CD14-positive monocyte (primary cell): ENCODE results near the gene SPTBN5. TPM values are rescaled to one million over a fixed set of nuclear protein-coding genes. Genes with fewer than 3 reads are reported as not detected.
A peak's percentile ranks its signal among the peaks of the same experiment; 100 is the strongest.

ENCODE experiments used
- DNase-seq, 3 donors: peaks; one replicate each; pipeline ENCODE4 v3.0.0-alpha.2; 2011 to 2022
- H2AFZ ChIP-seq: 2 replicates; pipeline ENCODE4 v1.6.0; 2012; ENCODE audit warnings: mild to moderate bottlenecking, low read depth, low read length, inconsistent platforms; ENCODE audit not compliant: insufficient read depth, poor library complexity, severe bottlenecking
- H3K27ac ChIP-seq, 2 donors: 1 replicate in 1 of 2; 2 replicates in 1 of 2; pipeline ENCODE4 v1.5.1; 2012 to 2013; ENCODE audit warnings: low read length in 2 of 2, control low read depth in 1 of 2, inconsistent platforms in 1 of 2, low read depth in 1 of 2, mild to moderate bottlenecking in 1 of 2
- H3K27me3 ChIP-seq, 2 donors: one replicate each; pipeline versions ENCODE4 v1.6.0 to v1.6.1; 2011 to 2013; ENCODE audit warnings: low read length in 2 of 2; ENCODE audit not compliant: control insufficient read depth in 2 of 2, insufficient read depth in 2 of 2
- H3K36me3 ChIP-seq, 2 donors: replicated peaks in 1 of 2; 1 replicate in 1 of 2; 2 replicates in 1 of 2; pipeline versions ENCODE4 v1.5.1 to v1.6.1; 2012 to 2013; ENCODE audit warnings: low read length in 2 of 2, control low read depth in 1 of 2, inconsistent platforms in 1 of 2, mild to moderate bottlenecking in 1 of 2; ENCODE audit not compliant: insufficient read depth in 2 of 2, control insufficient read depth in 1 of 2
- H3K4me1 ChIP-seq, 2 donors: 1 replicate in 1 of 2; 2 replicates in 1 of 2; pipeline versions ENCODE4 v1.5.1 to v1.6.1; 2012 to 2013; ENCODE audit warnings: low read length in 2 of 2, control low read depth in 1 of 2, inconsistent platforms in 1 of 2, mild to moderate bottlenecking in 1 of 2, moderate library complexity in 1 of 2; ENCODE audit not compliant: insufficient read depth in 2 of 2, control insufficient read depth in 1 of 2
- H3K4me2 ChIP-seq: replicated peaks from 2 replicates; pipeline ENCODE3; 2012; ENCODE audit warnings: low read length, moderate library complexity, mild to moderate bottlenecking; ENCODE audit not compliant: poor library complexity, severe bottlenecking; ENCODE audit errors: extremely low read depth
- H3K4me3 ChIP-seq, 3 experiments: fragments of 200-600 bp in 1 of 3; sonication (generic) in 1 of 3; replicated peaks in 1 of 3; 1 replicate in 2 of 3; 2 replicates in 1 of 3; pipeline ENCODE4 v1.5.1; 2011 to 2013; ENCODE audit warnings: low read length in 3 of 3, mild to moderate bottlenecking in 3 of 3, control low read depth in 2 of 3, low read depth in 2 of 3, inconsistent platforms in 1 of 3, moderate library complexity in 1 of 3
- H3K79me2 ChIP-seq: 2 replicates; pipeline ENCODE4 v1.6.0; 2012; ENCODE audit warnings: mild to moderate bottlenecking, control low read depth, inconsistent platforms, low read length, moderate library complexity; ENCODE audit not compliant: insufficient read depth
- H3K9ac ChIP-seq: 2 replicates; pipeline ENCODE4 v1.6.0; 2017; ENCODE audit warnings: low read length, mild to moderate bottlenecking; ENCODE audit not compliant: insufficient read depth, poor library complexity, severe bottlenecking
- H3K9me3 ChIP-seq, 2 donors: replicated peaks in 1 of 2; 1 replicate in 1 of 2; 2 replicates in 1 of 2; pipeline versions ENCODE4 v1.5.1 to v1.6.1; 2012 to 2013; ENCODE audit warnings: low read length in 2 of 2, control low read depth in 1 of 2; ENCODE audit not compliant: control insufficient read depth in 1 of 2, insufficient read depth in 1 of 2
- H4K20me1 ChIP-seq: 2 replicates; pipeline ENCODE4 v1.6.0; 2012; ENCODE audit warnings: mild to moderate bottlenecking, low read length, control low read depth, moderate library complexity; ENCODE audit not compliant: insufficient read depth
- H3K27ac Mint-ChIP-seq, 7 donors: one replicate each; pipeline ENCODE4 v1.8.0; 2020; ENCODE audit warnings: mild to moderate bottlenecking in 7 of 7, mixed read lengths in 7 of 7, moderate library complexity in 6 of 7, inconsistent platforms in 2 of 7
- H3K27me3 Mint-ChIP-seq, 3 donors: one replicate each; pipeline ENCODE4 v1.8.0; 2021 to 2022; ENCODE audit warnings: low read depth in 3 of 3, mild to moderate bottlenecking in 3 of 3, mixed read lengths in 3 of 3, moderate library complexity in 3 of 3, inconsistent platforms in 1 of 3
- H3K36me3 Mint-ChIP-seq, 2 donors: one replicate each; pipeline ENCODE4 v1.8.0; 2020; ENCODE audit warnings: mixed read lengths in 2 of 2, inconsistent platforms in 1 of 2, mild to moderate bottlenecking in 1 of 2
- H3K4me1 Mint-ChIP-seq: one replicate; pipeline ENCODE4 v1.8.0; 2020; ENCODE audit warnings: mild to moderate bottlenecking, mixed read lengths
- H3K4me3 Mint-ChIP-seq, 2 donors: one replicate each; pipeline ENCODE4 v1.8.0; 2020; ENCODE audit warnings: mild to moderate bottlenecking in 2 of 2, mixed read lengths in 2 of 2, moderate library complexity in 1 of 2
- H3K9me3 Mint-ChIP-seq, 7 donors: one replicate each; pipeline ENCODE4 v1.8.0; 2020 to 2022; ENCODE audit warnings: mixed read lengths in 7 of 7, mild to moderate bottlenecking in 6 of 7, moderate library complexity in 6 of 7, inconsistent platforms in 2 of 7
- WGBS: methylation state at CpG from one replicate; pipeline ENCODE4 v1.1.5; 2013; ENCODE audit warnings: missing lambda C conversion rate; ENCODE audit not compliant: insufficient coverage; 5-methylcytosine and 5-hydroxymethylcytosine counted together
- intact Hi-C, 2 donors: fragments of 100-400 bp; cut with micrococcal nuclease; formaldehyde crosslinking; loops; one replicate each; pipeline versions ENCODE4 v1.15.0 to v1.15.1; 2023
- polyA plus RNA-seq, 3 donors: library from polyadenylated mRNA; depleted of rRNA in 1 of 3; unstranded in 2 of 3; stranded (reverse) in 1 of 3; fragments of 300-500 nt in 2 of 3; fragments of >200 nt in 1 of 3; fragmentation: Illumina TruSeq in 2 of 3; gene quantifications; 1 replicate in 2 of 3; 2 replicates in 1 of 3; pipeline ENCODE4 v1.2.3, GENCODE V29; 2012 to 2021
- TF ChIP-seq, protein P1 (sequence below): fragments of 200-600 bp; IDR thresholded peaks from one replicate; pipeline ENCODE4 v1.8.0; 2022; ENCODE audit warnings: antibody characterized with exemption, mild to moderate bottlenecking

Gene SPTBN5
- polyA plus RNA-seq, 3 donors: 0.29 TPM; not detected in 2

DNA sequence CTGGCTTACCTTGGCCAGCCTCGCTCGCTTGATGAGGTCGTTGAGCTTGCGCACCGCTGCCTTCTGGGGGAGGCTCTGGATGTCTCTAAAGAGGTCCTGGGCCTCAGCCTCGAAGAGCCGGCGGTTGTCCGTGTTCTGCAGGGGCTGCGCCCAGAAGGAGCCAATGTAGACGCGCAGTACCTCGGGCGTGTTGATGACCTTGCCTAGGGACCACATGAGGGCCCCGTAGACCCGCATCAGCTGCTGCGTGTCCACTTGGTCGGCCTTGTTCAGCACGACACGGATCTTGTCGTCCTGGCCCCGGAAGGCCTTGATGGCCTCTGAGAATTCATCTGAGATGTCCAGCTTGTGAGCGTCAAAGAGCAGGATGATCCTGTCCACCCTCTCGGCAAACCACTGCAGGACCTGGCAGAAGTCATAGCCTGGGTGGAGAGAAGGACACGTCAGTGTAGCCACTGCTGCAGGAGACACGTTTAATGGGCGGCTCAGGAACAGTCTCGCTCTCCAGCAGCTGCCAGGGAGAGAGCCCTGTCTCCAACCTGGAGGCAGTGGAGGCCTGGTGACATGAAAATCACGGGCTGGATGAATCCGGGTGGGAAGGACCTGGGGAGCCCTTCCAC, 25.5 kb upstream of the SPTBN5 start:
- H3K36me3 ChIP-seq: peaks cover 34 to 60% of the 10 kb centered on the region in 2 donors
- peaks cover 63 to 69% of the 10 kb centered on the region in 2 donors for H3K36me3 Mint-ChIP-seq
- H3K79me2 ChIP-seq: peaks cover 16% of the 10 kb centered on the region
- H3K4me1 Mint-ChIP-seq: peaks cover 65% of the 10 kb centered on the region
- peaks cover 42 to 49% of the 10 kb centered on the region in 2 donors for H3K4me1 ChIP-seq
- WGBS: 98% methylated on average over 29 of the region's 30 CpGs
- no peak overlapping the region for H2AFZ ChIP-seq
- H3K4me3 ChIP-seq: no peak overlapping the region
- H3K9me3 Mint-ChIP-seq: no peaks in the 10 kb centered on the region
- no peak for DNase-seq
- H3K9ac ChIP-seq: no peak overlapping the region
- no peaks in the 10 kb centered on the region for H3K9me3 ChIP-seq
- peaks cover 0 to 1% (median 0%) of the 10 kb centered on the region in 3 donors for H3K27me3 Mint-ChIP-seq
- peak overlapping the region in 1 of 2 donors; percentile 49 for H3K27ac ChIP-seq
- H3K4me2 ChIP-seq: no peak overlapping the region
- H4K20me1 ChIP-seq: no peaks in the 10 kb centered on the region
- TF ChIP-seq, protein P1, sequence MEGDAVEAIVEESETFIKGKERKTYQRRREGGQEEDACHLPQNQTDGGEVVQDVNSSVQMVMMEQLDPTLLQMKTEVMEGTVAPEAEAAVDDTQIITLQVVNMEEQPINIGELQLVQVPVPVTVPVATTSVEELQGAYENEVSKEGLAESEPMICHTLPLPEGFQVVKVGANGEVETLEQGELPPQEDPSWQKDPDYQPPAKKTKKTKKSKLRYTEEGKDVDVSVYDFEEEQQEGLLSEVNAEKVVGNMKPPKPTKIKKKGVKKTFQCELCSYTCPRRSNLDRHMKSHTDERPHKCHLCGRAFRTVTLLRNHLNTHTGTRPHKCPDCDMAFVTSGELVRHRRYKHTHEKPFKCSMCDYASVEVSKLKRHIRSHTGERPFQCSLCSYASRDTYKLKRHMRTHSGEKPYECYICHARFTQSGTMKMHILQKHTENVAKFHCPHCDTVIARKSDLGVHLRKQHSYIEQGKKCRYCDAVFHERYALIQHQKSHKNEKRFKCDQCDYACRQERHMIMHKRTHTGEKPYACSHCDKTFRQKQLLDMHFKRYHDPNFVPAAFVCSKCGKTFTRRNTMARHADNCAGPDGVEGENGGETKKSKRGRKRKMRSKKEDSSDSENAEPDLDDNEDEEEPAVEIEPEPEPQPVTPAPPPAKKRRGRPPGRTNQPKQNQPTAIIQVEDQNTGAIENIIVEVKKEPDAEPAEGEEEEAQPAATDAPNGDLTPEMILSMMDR: no peak
- peak overlapping the region in 4 of 7 donors; percentile 72 to 95 (median 78) for H3K27ac Mint-ChIP-seq
- H3K4me3 Mint-ChIP-seq: no peak overlapping the region
- no peaks in the 10 kb centered on the region for H3K27me3 ChIP-seq
- intact Hi-C loops: no loop called here

DNA sequence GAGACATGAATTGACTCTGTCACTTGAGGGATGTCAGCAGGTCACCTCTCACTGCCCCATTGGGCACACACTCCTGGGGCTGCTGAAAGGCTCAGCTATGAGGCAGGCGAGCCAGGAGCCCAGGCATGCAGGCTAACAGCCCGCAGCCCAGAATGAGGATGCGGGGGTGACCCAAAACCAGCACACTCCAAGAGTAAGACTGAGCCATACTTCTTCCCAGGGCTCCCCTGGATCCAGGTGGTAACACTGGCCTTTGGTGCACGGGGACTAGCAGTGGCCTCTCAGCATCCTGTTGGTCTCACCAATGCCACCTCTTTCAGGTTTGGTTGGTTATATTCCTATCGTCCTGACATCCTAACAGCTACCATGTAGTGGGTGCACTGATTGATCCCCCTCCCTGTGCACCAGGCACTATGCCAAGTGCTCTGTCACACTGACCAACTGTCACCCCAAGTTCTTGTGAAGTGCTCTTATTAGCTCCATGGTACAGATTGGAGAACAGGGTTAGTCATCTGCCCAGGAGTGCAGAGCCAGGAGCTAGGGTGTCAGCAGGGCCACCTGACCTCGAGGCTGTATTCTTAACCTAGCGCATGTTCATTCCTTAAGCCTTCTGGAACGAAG, 24.8 kb upstream of the SPTBN5 start:
- Histone ChIP-seq H4K20me1 (no peaks in the 10 kb centered on the region), H3K4me1 (peaks cover 48 to 52% of the 10 kb centered on the region in 2 donors), H3K4me2 (no peak overlapping the region), H3K27ac (peak overlapping the region in 1 of 2 donors; percentile 49), H3K36me3 (peaks cover 30 to 53% of the 10 kb centered on the region in 2 donors), H3K4me3 (no peak overlapping the region), H3K9me3 (no peaks in the 10 kb centered on the region), H2AFZ (no peak overlapping the region), H3K27me3 (no peaks in the 10 kb centered on the region), H3K9ac (no peak overlapping the region), H3K79me2 (peaks cover 21% of the 10 kb centered on the region)
- H3K9me3 Mint-ChIP-seq: no peaks in the 10 kb centered on the region
- H3K27me3 Mint-ChIP-seq: peaks cover 0 to 1% (median 0%) of the 10 kb centered on the region in 3 donors
- WGBS: 88% methylated on average over 7 of the region's 8 CpGs
- H3K4me1 Mint-ChIP-seq: peaks cover 68% of the 10 kb centered on the region
- intact Hi-C loops: no loop called here
- TF ChIP-seq, protein P1: no peak
- H3K4me3 Mint-ChIP-seq: no peak overlapping the region
- peaks cover 62 to 69% of the 10 kb centered on the region in 2 donors for H3K36me3 Mint-ChIP-seq
- peak overlapping the region in 6 of 7 donors; percentile 54 to 98 (median 84) for H3K27ac Mint-ChIP-seq
- DNase-seq: no peak
